ENCODE measurements around the gene KCNG3.

The KCNG3 gene

DNA sequence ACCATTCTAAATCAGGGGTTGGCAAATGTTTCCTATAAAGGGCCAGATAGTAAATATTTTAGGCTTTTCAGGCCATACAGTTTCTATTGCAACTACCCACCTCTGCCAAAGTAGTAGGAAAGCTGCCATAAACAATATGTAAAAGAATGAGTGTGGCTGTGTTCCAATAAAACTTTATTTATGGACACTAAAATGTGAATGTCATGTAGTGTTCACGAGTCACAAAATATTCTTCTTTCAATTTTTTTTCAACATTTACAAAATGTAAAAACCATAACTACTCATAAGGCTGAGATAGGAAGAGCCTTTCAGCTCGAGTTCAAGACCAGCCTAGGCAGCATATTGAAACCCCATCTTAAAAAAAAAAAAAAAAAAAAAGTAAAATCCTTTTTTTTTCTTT is 13.4 kb downstream of the KCNG3 start:
- DNase-seq, result no peak

- DNase-seq, result no peak
Measured at GRCh38 chr2:42474765-42475454, 18.9 kb downstream of the KCNG3 start.

DNA sequence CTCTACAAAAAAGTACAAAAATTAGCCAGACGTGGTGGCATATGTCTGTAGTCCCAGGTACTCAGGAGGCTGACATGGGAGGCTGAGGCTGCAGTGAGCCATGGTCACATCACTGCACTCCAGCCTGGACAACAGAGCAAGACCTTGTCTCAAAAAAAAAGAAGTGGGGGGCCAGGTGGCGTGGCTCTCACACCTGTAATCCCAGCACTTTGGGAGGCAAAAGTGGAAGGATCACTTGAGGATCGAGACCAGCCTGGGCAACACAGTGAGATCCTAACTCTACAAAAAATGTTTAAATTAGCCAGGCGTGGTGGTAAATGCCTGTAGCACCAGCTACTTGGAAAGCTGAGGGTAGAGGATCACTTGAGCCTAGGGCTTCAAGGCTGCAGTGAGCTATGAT is 23.1 kb downstream of the KCNG3 start:
- no peak for DNase-seq

DNA sequence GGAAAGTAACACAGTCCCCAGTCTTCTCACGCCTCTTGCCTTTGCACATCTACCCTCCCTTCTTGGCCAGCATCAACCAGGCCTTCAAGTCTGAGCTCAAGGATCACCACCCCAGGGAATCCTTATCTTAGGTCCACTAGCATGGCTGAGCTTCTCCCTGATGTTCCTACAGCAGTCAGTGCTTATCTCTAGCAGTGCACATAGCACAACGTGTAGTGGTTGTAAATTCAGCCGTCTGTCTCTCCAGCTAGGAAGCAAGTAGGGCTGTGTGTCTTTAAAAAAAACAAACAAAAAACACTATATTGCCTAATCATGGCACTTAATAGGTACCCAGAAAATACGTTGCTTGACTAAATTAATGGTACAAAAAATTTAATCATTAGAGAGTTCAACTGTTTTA is 29.2 kb downstream of the KCNG3 start:
- no peak for DNase-seq

- no peak for DNase-seq
Measured at GRCh38 chr2:42463570-42463969, 30.2 kb downstream of the KCNG3 start.

GRCh38 chr2:42459296-42459695 is 34.5 kb downstream of the KCNG3 start:
- no peak for DNase-seq

GRCh38 chr2:42458396-42458795 is 35.4 kb downstream of the KCNG3 start:
- no peak for DNase-seq

DNA sequence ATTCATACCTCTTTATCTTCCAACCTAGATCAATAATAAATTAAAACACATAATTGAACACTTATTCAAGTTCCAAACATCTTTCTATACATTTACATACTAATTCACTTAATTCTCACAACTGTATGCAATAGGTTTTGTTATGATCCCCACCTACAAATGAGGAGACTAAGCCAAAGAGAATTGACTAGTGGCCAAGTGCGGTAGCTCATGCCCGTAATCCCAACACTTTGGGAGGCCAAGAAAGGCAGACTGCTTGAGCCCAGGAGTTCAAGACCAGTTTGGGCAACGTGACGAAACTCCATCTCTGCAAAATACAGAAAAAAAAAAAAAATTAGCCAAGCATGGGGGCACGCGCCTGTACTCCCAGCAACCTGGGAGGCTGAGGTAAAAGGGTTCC is 36.8 kb downstream of the KCNG3 start:
- no peak for DNase-seq

GRCh38 chr2:42456126-42456839 is 37.5 kb downstream of the KCNG3 start:
- no peak for DNase-seq

- no peak for DNase-seq
Measured at GRCh38 chr2:42452545-42452944, 41.2 kb downstream of the KCNG3 start.

GRCh38 chr2:42450136-42450535 is 43.6 kb downstream of the KCNG3 start:
- no peak for DNase-seq

DNA sequence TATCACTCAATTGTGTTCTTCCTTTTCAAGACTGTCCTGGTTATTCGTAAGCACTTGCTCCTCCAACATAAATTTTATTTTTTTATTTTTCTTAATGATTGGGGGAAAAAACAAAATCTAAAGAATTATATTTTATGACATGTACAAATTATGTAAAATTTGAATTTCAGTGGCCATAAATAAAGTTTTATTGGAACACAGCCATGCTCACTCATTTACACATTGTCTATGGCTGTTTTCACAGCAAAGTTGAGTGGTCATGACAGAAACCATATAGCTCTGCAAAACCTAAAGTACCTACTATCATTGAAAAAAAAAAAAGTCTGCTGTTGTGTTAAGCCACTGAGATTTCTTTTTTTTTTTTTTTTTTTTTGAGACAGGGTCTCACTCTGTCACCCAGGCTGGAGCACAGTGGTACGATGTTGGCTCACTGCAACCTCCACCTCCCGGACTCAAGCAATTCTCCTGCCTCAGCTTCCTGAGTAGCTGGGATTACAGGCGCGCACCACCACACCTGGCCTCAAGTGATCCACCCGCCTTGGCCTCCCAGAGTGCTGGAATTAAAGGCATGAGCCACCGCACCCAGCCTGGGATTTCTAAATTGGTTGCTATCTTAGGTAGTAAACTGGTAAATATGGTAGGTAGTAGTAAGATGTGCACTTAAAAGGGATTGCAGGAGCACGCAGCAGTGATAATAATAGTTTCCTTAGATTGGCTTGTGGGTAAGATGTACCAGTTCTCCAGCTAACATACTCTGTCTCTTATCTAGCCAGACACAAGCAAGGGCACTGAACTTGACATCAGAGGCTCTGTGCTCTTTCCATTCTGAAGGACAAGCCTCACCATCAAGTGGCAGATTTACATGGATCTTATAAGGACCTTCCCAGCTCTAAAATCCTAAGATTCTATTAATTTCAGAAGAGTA is 44.4 kb downstream of the KCNG3 start:
- no peak for DNase-seq

DNA sequence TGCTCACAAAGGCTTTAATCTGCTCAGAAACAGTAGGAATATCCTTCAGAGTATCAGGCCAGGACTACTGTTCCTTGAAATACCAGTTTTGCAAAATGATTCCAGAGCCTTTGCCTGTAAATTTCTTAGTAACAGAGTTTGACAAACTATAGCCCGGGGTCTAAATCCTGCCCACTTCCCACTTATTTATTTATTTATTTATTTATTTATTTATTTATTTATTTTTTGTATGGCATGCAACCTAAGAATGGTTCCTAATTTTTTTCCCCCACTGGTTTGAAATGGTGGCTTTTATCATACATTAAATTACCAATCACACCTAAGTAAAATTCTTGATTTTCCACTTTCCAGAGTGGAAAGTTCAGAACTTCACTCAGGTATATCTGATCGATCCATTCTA is 45.6 kb downstream of the KCNG3 start:
- no peak for DNase-seq

DNA sequence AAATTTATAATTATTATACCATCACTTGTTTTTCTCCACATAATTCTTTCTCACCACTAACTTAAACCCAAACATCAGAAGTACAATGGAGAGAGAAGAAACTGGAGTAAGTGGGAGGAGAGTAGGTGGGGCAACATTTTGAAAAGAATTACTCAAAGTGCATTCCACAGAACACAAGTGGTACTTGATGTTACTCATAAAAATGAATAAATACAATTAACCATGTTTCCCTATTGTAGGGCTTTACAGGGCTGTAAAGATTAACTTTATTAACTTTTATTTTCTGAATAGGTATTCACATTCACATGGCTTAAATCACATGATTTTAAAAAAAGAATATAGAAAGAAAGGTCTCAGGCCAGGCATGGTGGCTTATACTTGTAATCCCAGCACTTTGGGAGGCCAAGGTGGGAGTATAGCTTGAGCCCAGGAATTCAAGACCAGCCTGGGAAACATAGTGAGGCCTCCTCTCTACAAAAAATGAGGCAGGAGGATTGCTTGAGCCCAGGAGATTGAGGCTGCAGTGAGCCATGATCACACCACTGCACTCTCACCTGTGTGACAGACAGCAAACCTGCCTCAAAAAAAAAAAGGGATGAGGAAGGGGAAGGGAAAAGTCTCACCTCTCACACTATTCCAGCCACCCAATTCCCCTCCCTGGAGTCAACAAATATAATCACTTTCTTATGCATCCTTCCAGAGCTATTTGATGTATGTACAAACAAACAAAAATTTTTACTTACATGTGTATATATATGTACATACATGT is 47.1 kb downstream of the KCNG3 start:
- no peak for DNase-seq

GRCh38 chr2:42443718-42444399 is 49.9 kb downstream of the KCNG3 start:
- no peak for DNase-seq

GRCh38 chr2:42442774-42443173 is 51.0 kb downstream of the KCNG3 start:
- DNase-seq, result no peak

DNA sequence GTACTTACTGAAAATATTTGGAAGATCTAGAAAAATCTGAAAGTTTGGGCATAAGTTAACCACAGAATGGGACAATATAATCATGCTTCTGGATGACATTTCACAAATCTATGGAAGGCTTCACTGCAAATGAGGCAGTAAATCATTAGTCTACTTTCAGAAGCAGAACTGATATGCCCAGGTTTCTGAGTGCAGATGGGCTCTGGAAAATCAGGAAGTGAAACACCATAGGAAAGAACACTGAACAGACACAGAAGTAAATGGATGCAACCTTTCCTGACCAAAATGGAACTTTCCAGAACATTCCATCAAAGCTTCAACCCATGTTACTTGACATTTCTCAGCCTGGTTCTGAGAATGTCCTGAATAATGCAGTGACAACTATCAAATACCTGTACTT is 55.1 kb downstream of the KCNG3 start:
- no peak for DNase-seq

GRCh38 chr2:42436370-42436769 is 57.4 kb downstream of the KCNG3 start:
- DNase-seq, result no peak

DNA sequence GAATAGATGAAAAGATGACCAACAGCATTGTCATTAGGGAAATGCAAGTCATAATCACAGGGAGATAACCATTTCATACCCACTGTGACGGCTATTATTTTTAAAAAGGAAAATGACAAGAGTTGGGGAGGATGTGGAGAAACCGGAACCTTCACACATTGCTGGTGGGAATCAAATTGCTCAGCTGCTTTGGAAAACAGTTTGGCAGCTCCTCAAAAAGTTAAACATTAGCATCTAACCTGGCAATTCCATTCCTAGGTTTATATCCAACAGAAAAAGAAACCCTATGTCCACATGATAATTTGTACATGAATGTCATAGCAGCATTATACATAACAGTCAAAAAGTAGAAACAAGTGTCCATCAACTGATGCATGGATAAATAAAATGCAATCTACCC is 58.2 kb downstream of the KCNG3 start:
- no peak for DNase-seq

- DNase-seq, result no peak
Measured at GRCh38 chr2:42430188-42430587, 63.6 kb downstream of the KCNG3 start.

DNA sequence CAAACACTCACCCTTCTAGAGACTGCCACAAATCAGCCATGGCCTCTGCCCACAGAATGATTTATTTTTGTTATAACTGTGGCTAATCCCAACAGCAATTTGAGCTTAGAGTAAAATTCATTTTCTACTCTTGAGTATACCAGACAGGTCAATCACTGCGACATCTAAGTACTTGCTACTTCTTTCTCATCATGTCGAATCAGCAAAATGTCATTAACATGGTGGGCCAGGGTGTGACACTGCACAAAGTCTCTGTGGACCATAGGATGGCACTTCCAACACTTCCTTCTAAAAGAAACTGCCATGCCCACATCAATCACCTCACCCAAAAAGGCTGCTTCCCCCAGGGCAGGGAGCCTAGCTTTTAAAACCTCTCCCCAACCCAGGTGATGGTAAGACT is 64.4 kb downstream of the KCNG3 start:
- no peak for DNase-seq

- DNase-seq, result no peak
Measured at GRCh38 chr2:42425697-42426096, 68.1 kb downstream of the KCNG3 start.
